T1000 (cell line): ENCODE results near the gene ANKRD13C.
"Not testable (repeated sequence)": the region's sequence is repeated elsewhere in the genome, so short reads cannot be mapped to it uniquely, and the experiment has no call there.

ENCODE experiments used
- DNase-seq: peaks from one replicate; lab custom pipeline; 2025; ENCODE audit warnings: mixed read lengths; lab: John Stamatoyannopoulos, UW

The ANKRD13C gene, protein sequence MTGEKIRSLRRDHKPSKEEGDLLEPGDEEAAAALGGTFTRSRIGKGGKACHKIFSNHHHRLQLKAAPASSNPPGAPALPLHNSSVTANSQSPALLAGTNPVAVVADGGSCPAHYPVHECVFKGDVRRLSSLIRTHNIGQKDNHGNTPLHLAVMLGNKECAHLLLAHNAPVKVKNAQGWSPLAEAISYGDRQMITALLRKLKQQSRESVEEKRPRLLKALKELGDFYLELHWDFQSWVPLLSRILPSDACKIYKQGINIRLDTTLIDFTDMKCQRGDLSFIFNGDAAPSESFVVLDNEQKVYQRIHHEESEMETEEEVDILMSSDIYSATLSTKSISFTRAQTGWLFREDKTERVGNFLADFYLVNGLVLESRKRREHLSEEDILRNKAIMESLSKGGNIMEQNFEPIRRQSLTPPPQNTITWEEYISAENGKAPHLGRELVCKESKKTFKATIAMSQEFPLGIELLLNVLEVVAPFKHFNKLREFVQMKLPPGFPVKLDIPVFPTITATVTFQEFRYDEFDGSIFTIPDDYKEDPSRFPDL

DNA sequence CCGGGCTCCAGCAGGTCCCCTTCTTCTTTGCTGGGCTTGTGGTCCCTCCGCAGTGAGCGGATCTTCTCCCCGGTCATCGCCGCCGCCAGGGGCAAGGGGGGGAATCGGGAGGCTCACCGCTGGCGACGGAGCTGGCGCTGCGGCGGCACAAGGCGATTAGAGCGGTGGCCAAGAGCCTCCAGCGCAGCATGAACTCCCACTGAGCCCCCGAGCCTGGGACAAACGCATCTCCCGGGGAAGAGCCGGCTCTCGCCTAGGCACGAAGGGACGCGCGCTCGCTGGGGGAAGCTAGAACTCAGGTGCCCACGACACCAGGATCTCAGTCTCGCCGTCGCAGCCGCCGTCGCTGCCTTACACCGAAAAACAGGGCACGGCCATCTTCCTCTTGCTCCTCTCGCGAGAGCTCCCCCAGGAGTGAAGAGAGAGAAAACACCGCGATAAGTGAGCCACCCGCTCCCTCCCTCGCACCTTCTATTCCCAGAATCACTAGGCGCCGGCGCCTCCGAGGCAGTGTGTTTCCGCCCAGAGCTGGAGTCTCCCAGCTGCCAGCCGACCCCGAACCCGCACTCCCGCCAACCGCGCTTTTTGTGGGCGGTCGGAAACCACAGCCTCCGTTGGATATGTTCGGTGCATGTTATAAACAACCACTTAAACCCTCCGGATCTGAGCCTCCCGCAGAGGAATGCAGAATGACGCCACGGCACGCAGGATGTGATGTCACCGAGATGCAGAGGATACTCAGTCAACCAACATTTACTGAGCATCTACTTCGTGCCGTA, at the start of gene ANKRD13C:
Gene ANKRD13C, minus strand, starts transcription at position 391 of the 779 bp plus-strand sequence. Its CDS starts 314 bp downstream, at position 77.
- DNase-seq = peak; percentile 90

DNA sequence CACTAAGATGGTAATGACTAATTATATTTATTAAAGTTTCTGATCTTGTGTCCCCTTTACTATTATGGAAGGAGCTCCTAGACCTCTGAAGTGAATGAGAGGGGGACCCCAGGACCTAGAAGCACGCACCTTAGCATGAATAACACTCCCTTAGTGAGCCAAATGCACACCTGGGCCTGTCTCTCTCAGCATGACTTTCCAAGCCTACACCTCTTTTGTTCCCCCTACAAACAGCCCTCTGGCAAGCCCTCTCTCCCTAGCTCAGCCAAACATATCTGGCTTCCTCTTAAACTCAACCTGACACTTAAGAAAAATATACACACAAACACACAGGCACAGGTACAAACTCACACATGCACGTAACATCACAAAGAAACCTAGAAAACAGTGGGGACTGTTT, 49.2 kb upstream of the ANKRD13C start:
- no peak for DNase-seq

DNA sequence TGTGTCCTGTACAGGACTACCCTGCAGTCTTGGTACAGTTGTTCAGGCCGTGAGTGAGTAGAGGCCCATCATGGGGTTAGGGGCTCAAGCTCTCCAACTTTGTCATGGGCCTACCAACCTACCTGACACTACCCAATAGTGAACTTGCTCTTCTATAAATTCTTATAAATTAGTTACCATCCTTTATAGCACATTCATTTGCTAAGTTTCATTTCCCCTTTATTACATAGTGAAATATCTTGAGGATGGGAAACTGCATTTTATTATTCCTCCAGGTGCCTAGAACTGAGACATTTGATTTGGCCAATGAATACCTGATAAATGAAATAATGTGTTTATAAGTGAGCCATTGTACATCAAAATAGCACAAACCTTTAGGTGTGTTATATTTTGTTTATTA, 47.5 kb upstream of the ANKRD13C start:
- no peak for DNase-seq

DNA sequence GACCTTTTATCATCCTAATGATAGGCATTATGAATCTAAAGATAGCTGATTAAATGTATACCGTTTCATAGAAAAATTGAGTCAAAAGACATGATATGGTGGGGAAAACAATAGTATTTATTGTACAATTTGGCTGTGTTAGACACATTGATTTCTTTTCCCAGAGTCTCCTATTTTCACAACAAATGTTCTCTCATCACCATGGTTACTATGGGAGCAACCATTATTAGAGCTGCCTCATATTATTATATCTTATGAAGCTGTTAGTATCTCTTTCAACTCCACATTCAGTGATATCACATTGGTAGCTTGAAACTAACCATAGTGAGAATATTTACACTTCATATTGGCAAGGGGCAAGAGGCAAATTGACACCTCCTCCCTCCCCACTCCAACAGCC, 45.8 kb upstream of the ANKRD13C start:
- no peak for DNase-seq

DNA sequence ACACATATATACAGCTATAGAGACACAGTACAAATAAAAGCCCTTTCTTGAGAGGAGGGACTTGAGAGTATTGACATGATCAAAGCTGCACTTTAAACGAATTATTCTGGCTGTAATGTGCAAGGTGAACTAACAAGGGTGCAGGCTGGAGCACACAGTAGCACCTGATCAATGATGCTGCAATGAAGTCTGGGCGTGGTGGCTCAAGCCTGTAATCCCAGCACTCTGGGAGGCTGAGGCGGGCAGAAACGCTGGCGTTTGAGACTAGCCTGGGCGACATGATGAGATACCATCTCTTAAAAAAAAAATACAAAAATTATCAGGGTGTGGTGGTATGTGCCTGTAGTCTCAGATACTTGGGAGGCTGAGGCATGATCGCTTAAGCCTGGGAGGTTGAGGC, 42.5 kb upstream of the ANKRD13C start:
- DNase-seq = no peak

DNA sequence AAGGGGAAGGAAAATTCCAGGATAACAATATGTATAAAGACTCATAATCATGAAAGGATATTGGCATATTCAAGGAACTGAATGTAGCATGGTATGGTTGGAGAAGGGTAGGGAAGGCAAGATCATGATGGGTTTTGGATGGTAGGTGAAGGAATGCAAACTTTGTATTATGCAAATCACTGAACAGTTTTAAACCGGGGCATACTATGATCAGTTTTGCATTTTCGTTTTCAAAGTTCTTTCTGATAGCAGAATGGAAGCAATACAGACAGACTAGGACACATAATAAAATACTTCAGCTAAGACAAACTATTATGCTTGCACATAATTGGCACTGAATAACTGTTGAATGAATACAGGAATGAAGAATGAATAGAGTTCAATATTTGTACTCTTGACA, 42.1 kb upstream of the ANKRD13C start:
- no peak for DNase-seq

DNA sequence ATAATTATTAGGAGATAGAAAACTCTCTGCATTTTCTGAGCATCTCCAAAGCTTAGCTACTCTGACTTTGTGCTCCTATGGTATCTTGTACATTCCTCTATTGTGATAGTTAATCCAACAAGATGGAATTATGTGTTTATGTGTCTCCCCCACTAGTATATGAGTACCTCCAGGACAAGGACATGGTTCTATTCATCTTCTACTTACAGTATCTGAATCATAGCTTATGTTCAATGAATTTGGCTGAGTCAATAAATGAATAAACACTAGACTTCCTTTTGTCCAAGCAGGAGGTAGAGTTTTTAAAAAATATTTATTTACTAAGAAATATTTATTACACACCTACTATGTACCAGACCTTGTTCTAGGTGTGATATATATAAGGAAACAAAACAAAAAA, 38.1 kb upstream of the ANKRD13C start:
- no peak for DNase-seq

DNA sequence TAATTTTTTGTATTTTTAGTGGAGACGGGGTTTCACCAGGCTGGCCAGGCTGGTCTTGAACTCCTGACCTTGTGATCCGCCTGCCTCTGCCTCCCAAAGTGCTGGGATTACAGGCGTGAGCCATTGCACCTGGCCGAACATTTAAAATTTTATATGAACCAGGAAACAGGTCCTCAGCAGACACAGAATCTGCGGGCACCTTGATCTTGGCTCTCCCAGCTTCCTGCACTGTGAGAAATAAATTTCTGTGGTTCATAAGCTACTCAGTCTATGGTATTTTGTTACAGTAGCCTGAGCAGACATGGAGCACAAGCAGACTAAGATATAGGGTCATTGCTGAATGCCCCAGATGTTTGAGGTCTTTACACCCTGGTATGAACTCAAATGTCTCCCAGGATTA, 33.0 kb upstream of the ANKRD13C start:
- DNase-seq = no peak

DNA sequence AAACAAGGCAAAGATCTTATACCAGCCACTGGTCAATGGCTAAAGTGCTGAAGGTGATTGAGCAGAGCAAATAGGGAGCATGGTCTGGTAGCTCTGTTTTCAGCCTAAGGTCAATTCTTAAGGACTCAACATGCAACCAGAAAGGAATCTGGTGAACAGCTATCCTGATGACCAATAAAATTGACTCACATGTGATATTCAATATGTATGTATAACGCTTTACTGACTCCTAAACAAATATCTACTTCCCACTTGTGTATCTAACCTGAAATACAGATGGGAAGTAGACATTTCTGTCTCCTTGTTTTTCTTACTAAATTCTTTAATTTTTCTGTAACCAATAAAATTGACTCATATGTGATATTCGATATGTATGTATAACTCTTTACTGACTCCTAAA, 31.6 kb upstream of the ANKRD13C start:
- no peak for DNase-seq

DNA sequence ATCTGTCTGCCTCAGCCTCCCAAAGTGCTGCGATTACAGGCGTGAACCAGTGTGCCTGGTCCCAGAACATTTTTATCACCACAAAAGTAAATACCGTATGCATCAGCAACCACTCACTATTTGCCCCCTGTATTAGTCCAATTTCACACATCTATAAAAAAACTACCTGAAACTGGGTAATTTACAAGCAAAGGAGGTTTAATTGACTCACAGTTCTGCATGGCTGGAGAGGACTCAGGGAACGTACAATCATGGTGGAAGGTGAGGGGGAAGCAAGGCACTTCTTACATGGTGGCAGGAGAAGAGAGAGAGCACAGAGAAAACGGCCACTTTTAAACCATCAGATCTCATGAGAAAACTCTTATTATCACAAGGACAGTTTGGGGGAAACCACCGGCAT, 31.0 kb upstream of the ANKRD13C start:
- DNase-seq = no peak

DNA sequence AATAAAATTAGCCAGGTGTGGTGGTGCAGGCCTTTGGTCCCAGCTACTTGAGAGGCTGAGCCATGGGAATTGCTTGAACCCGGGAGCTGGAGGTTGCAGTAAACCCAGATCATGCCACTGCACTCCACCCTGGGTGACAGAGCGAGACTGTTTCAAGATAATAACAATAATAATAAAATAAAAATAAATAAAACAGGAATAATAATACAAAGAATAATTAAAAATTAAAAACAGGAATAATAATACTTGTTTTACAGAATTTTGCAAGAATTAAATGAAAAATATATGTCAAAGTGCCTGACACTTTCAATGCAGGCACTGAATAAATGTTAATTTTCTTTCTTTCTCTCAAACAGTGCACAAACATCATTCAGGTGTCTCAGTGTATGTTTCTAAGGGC, 30.0 kb upstream of the ANKRD13C start:
- DNase-seq = no peak

DNA sequence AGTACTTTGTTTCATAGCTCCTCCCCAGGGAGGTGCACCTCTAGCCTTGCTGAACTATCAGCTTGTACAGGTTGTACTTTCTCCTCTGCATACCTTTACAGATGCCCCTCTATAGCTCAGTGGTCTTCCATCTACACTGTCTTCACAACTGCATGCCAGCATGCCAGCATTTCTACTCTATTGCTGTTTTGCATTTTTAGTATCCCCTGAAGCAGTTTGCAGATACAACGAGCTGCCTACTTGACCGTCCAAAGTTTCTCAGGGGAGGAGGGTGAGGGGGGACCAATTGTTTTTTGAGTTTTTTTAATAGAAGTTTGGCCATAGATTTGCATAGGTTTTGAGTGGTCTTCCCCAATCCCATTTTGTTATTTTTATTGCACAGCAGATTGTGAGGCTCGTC, 29.0 kb upstream of the ANKRD13C start:
- no peak for DNase-seq

DNA sequence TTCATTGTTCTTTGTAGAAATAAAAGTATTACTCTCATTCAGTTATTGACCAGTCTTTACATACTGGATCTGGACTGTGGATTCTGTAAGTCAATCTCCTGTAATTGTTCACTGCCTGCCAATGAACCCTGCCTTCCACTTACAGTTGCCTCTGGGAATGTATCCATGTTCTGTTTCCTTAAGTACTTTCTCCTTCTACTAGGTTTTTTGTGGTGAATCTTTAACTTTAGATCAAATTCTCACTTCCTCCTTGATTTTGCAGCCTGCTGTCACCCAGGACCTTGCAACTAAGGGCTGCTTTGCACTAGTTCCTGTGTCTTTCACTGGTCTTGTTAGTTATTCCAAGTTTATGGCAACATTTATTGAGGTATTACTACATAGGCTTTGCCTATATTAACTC, 28.2 kb upstream of the ANKRD13C start:
- no peak for DNase-seq

DNA sequence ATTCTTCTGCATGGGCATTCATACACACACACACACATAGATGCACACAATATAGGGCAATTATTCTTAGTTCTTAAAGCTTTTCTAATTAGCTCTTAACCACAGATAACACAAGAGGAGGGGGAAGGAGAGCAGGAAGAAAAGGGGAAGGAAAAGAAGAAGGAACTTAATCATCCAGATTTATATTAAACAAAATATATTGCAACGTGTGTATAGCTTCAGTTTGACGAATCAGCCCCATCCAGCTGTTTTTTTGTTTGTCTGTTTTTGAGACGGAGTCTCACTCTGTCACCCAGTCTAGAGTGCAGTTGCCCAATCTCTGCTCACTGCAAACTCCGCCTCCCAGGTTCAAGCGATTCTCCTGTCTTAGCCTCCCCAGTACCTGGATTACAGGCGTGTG, 21.7 kb upstream of the ANKRD13C start:
- DNase-seq = no peak

DNA sequence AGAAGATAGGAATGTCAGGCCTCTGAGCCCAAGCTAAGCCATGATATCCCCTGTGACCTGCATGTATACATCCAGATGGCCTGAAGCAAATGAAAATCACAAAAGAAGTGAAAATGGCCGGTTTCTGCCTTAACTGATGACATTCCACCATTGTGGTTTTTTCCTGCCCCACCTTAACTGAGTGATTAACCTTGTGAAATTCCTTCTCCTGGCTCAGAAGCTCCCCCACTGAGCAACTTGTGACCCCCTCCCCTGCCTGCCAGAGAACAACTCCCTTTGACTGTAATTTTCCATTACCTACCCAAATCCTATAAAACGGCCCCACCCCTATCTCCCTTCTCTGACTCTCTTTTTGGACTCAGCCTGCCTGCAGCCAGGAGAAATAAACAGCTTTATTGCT, 19.1 kb upstream of the ANKRD13C start:
- DNase-seq = peak; percentile 26

DNA sequence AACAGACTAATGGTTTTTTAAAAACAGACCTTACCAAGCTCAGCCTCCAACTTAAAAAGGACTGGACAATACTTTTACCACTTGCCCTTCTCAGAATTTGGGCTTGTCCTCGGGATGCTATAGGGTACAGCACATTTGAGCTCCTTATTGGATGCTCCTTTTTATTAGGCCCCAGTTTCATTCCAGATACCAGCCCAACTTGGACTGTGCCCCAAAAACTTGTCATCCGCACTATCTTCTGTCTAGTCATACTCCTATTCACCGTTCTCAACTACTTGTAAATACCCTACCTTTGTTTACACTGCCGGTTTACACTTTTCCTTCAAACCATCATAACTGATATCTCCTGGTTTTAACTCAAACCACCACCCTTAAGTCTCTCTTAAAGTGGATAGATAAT, 17.9 kb upstream of the ANKRD13C start:
- no peak for DNase-seq

DNA sequence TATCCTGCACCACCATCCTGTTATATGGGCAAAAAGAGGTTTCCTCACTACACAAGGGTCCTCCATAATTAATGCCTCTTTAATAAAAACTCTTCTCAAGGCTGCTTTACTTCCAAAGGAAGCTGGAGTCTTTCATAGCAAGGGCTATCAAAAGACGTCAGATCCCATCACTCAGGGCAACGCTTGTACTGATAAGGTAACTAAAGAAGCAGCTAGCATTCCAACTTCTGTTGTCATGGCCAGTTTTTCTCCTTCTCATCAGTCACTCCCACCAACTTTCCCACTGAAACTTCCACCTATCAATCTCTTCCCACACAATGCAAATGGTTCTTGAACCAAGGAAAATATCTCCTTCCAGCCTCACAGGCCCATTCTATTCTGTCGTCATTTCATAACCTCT, 17.1 kb upstream of the ANKRD13C start:
- not testable (repeated sequence) for DNase-seq

DNA sequence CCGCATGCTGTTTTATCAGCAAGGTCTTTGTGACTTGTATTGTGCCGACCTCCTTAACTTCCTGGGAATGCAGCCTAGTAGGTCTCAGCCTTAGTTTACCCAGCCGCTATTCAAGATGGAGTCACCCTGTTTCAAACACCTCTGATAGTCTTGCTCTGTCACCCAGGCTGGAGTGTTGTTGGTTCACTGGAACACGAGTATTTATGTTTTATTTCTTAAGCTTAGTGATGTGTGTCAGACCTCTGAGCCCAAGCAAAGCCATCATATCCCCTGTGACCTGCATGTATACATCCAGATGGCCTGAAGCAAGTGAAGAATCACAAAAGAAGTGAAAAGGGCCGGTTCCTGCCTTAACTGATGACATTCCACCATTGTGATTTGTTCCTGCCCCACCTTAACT, 12.9 kb upstream of the ANKRD13C start:
- DNase-seq = not testable (repeated sequence)

DNA sequence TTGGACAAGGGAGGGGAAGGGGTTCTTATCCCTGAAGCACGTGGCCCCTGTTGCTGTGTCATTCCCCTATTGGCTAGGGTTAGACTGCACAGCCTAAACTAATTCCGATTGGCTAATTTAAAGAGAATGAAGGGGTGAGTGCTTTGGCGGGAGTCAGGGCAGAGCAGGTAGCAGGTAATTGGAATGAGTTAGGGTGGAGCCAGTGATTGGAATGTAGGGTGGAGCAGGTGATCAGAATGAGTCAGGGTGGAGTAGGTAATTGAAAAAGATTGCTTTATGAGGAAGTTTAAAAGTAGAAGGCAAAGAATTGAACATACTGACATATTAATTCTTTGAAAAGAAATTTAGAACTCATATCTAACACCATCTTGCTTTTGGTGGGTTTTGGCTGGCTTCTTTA, 12.5 kb upstream of the ANKRD13C start:
- not testable (repeated sequence) for DNase-seq

DNA sequence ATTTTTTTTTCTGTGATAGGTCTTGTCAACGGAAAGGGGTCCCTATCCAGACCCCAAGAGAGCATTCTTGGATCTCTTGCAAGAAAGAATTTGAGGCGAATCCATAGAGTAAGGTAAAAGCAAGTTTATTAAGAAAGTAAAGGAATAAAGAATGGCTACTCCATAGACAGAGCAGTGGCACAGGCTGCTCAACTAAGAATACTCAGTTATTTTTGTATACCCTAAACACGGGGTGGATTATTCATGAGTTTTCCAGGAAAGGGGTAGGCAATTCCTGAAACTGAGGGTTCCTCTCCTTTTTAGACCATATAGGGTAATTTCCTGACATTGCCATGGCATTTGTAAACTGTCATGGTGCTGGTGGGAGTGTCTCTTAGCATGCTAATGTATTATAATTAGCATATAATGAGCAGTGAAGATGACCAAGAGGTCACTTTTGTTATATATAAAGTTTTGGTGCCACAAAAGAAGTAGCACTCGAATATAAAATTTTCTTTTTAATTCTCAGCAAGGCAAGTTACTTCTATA, 12.0 kb upstream of the ANKRD13C start:
- not testable (repeated sequence) for DNase-seq

DNA sequence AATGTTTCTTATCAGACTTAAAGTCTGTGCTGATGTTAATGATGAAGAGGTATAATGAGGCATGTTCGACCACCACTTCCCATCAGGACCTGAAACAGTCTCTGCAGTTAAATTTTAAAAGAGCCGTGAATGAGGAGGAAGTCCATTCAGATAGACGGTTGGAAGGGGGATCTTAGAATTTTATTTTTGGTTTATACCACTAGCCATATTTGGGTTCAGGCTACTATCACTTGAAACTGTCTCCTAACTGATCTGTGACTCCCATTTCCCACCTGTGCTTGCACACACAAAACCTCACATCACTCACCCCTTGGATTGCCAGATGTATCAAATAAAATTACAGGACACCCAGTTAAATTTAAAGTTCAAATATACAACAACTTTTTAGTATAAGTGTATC, 9.9 kb upstream of the ANKRD13C start:
- no peak for DNase-seq

DNA sequence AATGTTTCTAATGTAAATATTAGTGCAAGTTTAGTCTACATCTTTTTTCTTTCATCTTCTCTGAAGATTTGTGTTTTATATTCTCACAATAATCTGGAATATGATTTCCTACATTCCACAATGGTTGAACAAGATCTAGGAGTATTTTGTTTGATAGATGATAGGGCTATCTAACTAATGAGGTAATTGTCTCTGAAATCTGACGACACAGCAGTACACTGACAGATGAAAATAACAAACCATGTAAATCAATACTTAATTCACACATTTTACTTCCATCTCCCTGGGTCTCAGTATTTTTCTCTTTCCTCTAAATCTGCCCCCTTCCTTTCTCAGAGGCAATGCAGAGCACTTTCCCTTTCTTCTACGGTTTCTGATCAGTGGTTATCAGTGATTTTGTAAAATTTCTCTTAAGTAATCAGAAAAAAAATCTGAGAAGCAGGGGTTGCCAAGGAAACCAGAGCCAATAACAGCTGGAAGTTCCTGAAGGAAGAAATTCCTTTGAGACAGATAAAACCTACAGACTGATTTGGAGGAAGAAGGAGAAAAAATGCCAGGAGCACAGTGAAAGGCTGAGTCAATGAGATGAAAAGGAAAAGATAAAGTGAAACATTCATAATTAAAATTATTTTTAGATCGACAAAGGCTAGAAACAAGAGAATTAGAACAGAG, 7.3 kb upstream of the ANKRD13C start:
- DNase-seq = no peak
